OCI-LY3 (cell line): ENCODE data around the gene PIK3R5.

ENCODE experiments used
- EZH2phosphoT487 ChIP-seq: fragments of 200-600 bp; shearing (Covaris generic); IDR thresholded peaks from 2 replicates; pipeline ENCODE4 v1.6.1; 2018; ENCODE audit warnings: antibody characterized with exemption, mixed run types, low read depth
- TF ChIP-seq, protein P1 (sequence below): fragments of 200-600, 300-600 bp; sonication (generic); IDR thresholded peaks from 2 replicates; pipeline ENCODE4 v1.5.1; 2014; ENCODE audit warnings: antibody characterized with exemption, low read length, low read depth

DNA sequence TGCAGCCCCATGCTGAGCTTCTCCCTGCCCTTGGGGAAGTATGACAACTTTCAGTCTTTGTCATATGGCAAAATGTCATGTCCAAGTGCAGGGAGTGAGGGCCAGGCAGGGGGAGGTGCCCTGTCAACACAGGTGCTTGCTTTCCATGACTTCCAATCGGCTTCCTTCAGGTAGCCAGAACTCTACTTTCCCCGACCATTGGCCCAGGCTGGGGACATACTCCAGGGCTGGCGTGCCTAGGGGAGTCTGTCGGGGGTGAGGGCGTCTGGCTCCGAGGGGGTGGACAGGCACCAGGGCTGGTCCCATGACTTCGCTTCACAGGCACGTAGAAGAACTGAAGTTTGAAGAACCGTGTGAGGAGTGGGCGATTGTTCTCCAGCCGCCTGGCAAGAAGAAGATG is 78.2 kb downstream of the PIK3R5 start:
- TF ChIP-seq, protein P1, sequence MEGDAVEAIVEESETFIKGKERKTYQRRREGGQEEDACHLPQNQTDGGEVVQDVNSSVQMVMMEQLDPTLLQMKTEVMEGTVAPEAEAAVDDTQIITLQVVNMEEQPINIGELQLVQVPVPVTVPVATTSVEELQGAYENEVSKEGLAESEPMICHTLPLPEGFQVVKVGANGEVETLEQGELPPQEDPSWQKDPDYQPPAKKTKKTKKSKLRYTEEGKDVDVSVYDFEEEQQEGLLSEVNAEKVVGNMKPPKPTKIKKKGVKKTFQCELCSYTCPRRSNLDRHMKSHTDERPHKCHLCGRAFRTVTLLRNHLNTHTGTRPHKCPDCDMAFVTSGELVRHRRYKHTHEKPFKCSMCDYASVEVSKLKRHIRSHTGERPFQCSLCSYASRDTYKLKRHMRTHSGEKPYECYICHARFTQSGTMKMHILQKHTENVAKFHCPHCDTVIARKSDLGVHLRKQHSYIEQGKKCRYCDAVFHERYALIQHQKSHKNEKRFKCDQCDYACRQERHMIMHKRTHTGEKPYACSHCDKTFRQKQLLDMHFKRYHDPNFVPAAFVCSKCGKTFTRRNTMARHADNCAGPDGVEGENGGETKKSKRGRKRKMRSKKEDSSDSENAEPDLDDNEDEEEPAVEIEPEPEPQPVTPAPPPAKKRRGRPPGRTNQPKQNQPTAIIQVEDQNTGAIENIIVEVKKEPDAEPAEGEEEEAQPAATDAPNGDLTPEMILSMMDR, result no peak
- no peak for TF ChIP-seq EZH2phosphoT487
